ENCODE measurements around the gene TACO1.

- TF ChIP-seq CTCF (IDR thresholded peaks at IDR 0.05; ENCODE audit: low read depth, low read length) (no peak), EZH2phosphoT487 (IDR thresholded peaks at IDR 0.05; ENCODE audit: low read depth) (no peak)
These were observed 52.4 kb downstream of the TACO1 start for GRCh38 chr17:63653050-63653449.
